Stimulated activated CD8-positive, alpha-beta memory T cell treated with anti-CD3 and anti-CD28 coated beads, Interleukin-12 subunit alpha, Interleukin-12 subunit beta, amount 100 ng/mL, for 24 hours (primary cell): ENCODE results near the gene IQCC.

Source experiments
- DNase-seq: peaks from one replicate; pipeline ENCODE4 v3.0.0-alpha.2; 2020; ENCODE audit errors: extremely low read depth

The IQCC gene

GRCh38 chr1:32223683-32224082, 18.2 kb downstream of the IQCC start:
- no peak for DNase-seq

DNA sequence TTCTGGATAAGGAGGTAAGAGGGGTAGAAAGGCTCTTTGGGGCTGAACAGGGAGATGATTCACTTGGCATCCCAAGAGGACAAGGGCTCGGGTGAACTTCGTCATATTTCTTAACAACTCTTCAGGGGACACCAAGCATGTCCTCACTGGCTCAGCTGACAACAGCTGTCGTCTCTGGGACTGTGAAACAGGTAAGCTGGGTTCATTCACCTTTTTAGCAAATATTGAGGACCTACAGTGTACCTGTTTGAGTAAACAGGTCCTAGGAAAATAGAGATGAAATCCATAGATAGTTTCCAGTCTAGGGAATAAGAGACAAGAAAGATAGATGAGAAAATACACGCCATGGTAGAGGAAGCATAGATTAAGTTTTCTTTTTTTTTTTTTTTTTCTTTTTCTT, 18.8 kb downstream of the IQCC start:
- no peak for DNase-seq

GRCh38 chr1:32228771-32229170, 23.3 kb downstream of the IQCC start:
- DNase-seq, result no peak

GRCh38 chr1:32231843-32232432, 26.5 kb downstream of the IQCC start:
- DNase-seq, result no peak

GRCh38 chr1:32232558-32233304, 27.3 kb downstream of the IQCC start:
- no peak for DNase-seq

DNA sequence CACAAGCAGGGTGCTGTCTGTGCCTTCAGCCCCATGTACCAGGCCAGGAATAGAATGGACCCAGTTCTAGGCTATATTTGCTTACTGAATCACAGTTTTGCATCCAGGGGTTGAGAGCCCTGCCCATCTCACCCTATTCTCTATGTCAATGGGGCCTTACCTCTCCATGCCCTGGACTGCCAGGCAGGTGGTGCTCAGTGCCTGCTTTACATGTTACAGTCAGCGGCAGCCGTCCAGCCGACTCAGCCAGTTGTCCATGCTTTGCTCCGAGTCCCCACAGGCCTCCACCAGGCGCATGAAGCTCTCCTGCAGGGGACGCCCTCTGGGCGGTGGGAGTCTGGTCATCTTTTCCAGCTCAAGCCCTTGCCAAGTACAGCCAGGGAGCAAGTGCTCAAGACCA, 29.3 kb downstream of the IQCC start:
- DNase-seq, result no peak

DNA sequence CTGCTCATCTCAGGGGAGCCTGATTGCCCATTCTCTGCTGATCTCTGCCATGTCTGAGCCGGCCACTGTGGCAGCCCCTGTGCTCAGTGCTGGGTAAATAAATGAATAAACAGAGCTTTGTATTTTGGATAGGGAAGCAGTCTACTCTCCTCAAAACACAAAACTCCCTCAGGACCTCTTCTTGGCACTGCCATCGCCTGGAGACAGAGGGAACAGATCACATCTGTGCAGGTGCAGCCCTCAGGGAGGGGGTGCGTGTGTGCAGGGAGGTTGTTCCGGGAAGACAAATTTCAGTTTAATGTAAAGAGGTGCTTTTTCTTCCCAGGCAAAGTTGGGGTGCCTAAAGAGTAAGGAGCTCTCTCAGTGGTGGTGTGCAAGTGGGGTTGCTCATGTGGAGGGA, 33.9 kb downstream of the IQCC start:
- no peak for DNase-seq

- DNase-seq, result no peak
Observed at GRCh38 chr1:32239790-32240139, 34.3 kb downstream of the IQCC start.

DNA sequence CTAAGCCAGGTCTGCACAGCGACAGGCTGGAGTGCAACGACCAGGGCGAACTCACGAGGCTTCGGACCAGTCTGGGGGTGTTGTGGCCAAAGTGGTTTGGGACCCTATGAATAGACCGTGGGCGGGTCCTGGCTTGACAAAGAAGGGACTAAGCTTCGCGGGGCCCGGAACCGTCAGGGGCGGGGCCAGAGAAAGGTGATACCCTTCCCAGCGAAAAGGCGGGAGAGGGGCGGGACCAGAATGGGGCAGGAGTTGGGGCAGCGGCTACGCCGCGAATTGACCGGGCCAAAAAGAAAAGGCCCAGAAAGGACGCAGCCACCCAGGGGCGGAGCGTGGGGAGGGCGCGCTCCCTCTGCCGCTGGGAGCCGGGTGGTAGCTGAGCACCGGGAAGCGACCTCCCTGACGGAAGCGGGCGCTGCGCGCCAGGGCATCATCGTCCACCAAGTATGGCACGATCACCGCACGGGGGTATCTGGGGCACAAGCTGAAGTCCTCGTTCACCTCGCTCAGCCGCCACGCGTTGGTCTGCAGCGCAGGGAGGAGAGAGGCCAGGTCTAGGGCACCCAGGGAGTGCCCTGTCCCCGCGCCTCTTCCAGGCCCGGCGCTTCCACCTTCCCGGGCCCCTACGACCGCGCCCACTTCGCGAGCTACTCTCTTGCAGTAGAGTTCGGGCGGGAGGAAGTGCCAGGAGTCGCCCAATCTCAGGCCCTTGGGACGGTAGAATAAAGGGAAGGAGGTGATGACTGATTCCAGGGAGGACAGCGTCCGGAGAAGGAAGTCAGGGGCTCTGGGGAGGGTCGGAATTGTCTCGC, 34.9 kb downstream of the IQCC start:
- DNase-seq, result no peak

DNA sequence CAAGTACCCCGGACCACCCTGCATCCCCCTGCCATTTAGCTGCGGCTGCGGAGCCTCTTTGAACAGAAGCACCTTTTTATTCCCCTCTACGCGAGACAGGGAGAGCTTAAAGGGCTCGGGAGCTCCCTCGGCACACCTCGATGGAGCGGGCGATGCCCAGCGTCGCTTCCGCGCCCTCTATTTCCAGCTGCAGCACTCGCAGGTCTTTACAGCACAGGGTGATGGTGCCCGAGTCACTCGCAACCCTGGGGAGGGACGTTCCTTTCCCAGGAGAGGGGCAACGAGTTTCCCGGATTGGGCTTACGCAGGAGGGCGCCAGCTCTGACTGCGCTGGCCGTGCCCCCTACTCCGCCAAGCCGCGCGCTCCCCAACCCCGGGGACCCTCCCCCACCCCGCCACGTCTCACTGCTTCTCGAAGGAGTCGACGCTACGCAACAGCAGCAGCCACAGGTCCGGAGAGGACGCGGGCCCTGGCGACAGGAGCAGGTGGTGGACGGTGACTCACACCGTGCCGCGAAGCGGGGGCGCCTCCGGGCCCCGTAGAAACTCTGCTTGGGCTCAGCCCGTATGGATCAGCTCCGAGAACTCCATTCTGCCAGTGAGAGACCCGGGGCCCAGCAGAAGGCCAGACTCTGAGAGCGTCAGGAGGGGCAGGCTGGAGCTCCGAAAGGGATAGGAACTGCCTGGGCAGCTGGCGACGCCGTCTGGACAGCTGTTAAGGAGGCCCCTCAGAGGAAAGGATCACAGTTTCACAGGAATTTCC, 35.7 kb downstream of the IQCC start:
- DNase-seq, result no peak

DNA sequence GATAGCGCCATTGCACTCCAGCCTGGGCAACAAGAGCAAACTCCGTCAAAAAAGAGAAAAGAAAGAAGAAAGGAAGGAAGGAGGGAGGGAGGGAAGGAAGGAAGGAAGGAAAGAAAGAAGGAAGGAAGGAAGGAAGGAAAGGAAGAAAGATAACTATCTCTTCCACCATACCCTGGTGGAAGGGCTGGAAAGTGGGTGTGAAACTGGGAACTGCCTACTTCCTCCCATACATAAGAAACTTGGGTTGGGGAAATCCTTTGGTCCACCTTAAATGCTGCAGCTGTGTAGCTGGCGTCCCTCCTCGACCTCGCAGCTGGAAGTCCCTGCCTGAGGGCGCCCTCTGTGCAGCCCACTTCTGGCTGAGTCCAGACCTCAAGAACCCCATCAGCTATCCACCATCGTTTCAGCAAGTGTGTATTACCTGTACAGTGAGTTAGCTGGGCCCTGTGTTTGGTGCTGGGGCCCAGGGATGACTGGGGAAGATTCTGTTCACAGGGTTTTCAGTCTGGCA, 36.9 kb downstream of the IQCC start:
- no peak for DNase-seq

DNA sequence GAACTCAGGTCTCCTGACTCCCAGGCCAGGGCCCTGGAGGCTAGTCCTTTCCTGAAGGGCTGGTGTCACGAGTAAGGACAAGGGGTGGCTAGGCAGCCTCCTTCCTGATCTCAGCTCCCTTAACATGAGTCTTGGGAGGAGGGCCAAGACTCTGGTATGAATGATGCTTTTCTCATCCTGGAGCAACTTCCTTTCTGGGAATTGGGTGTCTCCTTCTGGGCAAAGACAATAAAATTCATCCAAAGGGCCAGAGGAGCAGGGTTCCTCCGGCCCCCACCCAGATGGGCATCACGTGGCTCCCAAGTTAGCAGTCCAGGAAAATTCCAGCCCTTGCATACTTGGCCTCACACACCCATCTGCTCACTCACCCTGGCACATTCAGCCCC, 41.4 kb downstream of the IQCC start, which contains the start of gene FAM167B:
FAM167B (plus strand) TSS at position 335 of the 386 bp plus-strand sequence. CDS start 200 bp downstream, outside the sequence.
- no peak for DNase-seq

DNA sequence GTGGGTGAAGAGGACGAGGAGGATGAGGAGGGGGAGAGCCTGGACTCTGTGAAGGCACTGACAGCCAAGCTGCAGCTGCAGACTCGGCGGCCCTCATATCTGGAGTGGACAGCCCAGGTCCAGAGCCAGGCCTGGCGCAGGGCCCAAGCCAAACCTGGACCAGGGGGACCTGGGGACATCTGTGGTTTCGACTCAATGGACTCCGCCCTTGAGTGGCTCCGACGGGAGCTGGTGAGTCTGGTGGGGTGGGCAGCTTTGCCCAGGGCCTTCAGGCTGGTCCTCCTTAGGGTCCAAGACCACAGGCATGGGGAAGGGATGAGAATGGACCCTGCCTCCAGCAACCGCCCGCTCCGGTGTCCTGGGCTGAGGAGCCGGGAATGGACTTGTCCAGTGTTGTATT, 42.0 kb downstream of the IQCC start:
- no peak for DNase-seq

DNA sequence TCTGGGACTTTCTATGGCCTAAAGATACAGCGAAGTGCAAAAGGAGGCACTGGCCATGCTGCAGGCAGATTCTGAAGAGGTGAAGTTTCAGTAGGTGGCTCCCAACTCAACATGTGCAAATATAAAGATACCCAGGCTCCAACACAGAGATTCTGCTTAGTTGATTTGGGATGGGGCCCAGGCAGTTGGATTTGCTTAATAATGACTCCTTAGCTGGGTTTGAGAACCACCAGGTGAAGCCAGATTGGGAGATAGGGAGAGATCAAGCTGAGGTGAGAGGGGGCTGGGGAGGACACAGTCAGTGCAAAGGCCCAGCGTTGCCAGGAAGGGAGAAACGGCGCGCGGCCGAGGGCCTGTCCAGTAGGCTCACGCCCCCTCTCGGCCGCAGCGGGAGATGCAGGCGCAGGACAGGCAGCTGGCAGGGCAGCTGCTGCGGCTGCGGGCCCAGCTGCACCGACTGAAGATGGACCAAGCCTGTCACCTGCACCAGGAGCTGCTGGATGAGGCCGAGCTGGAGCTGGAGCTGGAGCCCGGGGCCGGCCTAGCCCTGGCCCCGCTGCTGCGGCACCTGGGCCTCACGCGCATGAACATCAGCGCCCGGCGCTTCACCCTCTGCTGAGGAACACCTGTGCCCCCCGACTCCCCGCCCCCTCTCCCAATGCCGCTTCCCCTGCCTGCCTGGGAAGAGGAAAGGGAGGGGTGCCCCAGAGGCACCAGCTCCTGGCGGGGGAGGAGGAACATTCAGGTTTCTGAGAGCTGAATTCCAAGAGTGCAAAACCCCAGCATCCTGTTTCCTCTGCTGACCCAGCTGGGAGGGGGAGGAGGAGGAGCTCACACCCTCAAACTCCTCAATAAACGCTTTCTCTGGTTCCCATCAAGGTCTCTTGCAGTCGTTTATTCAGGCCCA, 42.8 kb downstream of the IQCC start:
- DNase-seq, result no peak

DNA sequence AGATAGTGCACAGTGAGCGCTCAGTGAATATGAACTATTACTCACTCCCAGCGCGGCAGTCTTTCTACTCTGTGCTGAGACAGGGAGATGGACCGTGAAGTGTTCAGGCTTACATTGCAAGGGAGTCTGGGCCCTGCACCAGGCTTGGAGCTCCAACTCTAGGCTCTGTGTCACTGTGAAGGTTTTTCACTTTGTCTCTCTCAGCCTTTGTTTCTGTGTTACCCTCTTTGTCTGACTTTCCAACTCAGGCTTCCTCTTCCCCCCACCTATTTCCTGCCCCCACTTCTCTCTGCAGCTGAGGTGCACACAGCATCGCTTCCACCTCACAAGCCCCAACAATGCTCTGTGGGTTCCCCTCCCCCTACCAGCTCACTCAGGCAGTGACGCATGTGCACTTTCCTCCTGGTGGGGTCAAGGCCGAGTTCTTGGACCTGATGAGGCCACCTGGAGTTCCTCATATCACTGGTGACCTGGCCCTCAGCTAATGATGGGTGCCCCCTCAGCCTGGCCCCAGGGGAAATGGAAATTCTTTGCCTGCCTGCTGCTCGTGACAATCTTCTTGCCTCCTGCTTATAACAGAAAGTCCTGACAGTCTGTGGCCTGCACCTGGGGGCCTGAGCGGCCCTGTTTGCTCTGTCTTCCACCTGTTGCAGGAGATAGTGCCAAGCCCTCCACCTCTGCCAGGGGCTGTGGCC, 44.5 kb downstream of the IQCC start:
- no peak for DNase-seq

GRCh38 chr1:32250893-32251716, 45.6 kb downstream of the IQCC start, which contains the start of gene LCK:
Gene LCK (plus strand): TSS chr1:32251265. CDS start chr1:32274330, 23,065 bp downstream.
- no peak for DNase-seq

DNA sequence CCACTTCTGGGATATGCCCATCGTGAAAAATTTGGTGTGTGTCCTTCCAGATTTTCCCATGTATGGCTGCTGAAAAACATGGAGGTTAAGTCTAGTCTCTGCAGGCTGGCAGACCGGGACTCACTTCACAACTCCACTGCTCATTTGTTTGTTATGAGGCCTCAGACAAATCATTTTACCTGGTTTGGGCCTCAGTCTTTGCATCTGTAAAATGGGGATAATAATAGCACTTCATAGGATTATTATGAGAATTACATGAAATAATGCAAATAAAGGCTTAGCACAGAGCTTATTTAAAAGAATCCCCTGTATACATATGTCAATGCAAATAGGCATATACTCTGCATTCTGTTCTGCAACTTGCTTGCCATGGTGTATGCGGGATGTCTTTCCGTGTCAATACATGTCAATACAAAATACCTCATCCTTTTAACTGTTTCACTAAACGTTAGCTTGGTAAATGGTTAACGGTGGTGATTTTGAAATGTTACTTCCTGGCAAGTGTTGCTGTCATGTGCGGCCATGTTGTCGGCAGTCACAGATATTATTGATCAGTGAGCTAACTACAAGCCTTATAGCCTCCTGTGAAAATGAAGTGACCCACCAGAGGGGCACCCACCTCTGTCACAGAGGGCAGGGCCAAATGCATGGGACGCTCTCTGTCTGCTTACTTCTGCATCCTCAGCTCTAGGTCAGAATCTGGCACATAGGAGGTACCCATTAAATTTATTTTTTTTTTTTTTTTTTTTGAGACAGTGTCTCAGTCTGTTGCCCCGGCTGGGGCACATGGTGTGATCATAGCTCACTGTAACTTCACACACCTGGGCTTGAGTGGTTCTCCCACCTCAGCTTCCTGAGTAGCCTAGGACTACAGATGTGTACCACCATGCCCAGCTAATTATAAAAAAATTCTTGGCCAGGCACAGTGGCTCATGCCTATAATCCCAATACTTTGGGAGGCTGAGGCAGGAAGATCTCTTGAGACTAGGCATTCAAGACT, 49.9 kb downstream of the IQCC start:
- DNase-seq, result no peak
